GM18498 (cell line): Measurements from ENCODE around the gene SKP1.
"Not testable (repeated sequence)": the region's sequence is repeated elsewhere in the genome, so short reads cannot be mapped to it uniquely, and the experiment has no call there.

Experiments used
- ATAC-seq: cut with Tn5 transposase; IDR thresholded peaks from one replicate; pipeline ENCODE4 v1.9.1; 2021; ENCODE audit warnings: mild to moderate bottlenecking, moderate library complexity; ENCODE audit not compliant: unreplicated experiment

The SKP1 gene

DNA sequence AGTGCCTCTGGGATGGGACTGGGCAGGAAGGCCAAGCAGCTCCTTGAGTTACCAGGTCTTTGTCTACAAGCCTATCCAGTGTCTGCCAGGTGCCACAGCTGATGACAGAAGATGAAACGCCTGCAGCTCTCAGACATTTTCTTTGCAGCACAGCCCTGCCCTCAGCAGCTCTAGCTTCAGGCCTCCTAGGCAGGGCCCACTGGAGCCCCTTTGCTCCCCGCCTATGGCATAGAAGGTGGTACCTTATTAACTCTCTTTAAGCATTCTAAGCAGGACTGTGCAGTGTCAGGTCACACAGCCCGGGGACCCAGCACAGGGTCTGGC is 1.3 kb upstream of the SKP1 start:
- no peak for ATAC-seq

DNA sequence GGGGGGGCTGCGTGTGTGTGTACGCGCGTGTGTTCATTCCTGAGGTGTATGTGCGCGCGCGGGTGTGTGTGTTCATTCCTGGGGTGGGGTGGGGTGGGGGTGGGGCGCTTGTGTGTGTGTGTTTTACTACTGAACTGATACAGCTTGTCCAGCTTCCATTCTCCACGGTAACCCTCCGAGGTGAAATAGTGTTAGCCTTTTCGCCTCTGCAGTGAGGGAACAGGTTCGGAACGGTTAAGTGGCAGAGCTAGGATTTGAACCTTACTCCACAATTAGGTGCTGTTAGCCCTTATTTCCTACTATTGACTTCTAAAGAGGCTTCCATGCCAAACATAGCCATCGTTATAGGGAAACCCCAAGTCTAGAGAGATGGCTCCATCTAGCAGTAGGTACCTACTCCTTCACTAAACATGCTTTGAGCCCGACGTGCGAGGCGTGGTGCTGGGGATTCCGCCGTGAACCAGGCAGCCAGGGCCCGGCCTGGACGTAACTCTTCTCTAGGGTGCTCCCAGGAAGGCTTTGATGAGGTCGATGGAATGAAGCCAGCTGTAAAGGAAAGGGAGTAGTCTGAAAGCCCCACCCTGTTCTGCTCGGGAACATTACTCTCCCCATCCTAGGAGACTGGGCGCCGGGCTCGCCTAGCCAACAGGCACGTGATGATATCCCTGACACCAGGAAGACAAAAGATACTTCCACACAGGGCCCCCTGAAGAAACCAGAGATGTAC is 782 bp upstream of the SKP1 start:
- ATAC-seq: no peak

DNA sequence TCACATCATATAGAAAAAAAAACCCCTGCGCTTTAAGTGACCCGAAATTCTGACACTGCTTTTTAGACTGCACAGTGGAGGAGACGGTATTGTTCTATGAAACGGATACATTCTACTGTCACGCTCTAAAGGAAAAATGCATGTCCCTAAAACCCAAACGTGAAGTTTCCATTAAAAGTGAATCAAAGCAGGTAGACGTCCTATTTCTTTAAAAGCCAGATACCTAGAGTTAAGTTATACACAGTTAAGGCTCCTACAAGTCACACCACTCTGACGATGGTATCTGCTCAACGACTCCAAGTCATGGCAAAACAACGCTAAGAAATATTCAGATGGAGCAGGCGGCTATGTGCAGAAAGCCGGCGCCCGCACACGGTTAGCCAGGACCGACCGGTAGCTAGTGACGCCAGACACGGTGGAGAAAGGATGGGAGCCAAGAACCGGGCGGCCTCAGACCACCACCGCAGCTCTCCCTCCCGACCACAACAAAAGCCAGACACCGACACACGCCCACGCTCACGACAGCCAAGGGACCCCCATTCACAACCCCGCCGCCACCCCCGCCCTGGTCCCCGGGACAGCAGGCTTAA is 734 bp downstream of the SKP1 start:
- ATAC-seq: peak; percentile 25

DNA sequence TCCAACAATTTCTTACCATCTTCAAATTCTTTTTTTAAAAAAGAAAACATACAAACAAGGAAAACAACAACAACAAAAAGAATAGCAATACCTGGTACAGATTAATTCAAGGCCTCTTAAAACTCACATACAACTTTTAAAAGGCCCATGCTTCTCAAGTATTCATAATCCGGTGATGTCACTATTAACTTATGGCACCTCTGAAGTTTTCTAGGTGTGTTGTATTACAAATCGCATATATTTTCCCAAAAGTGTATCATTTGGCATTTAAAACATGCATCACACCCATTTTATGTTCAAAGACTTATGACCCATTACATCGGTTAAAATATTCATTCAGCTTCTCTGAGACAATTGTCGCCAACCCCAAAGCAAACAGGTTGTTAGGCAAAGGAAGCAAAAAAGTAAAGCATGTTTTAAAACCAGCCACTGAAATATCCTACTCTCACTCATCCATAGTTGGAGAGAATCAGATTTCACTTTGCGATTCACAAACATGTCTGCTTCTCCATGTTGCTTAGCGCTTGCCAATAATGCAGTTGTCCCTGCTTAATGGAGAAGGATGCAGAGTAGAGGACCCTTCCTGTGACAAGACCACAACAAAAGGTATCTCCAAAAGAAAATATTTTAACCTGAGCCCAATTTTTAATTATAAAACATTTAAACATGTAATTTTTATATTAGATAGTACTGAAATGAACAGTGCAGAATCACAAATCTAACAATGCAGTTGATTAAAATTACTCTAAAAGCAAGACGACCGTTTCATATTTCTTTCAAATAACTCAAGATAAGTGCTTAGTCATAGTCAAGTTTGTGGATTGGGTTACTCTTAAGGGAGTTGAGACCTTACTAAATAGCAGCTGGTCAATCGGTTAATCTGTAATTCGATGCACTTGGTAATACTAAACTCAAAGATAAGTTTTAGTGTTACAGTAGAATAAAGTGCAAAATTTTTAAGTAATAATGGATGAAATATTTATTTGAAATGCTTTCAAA is 1.6 kb downstream of the SKP1 start:
- ATAC-seq: no peak

DNA sequence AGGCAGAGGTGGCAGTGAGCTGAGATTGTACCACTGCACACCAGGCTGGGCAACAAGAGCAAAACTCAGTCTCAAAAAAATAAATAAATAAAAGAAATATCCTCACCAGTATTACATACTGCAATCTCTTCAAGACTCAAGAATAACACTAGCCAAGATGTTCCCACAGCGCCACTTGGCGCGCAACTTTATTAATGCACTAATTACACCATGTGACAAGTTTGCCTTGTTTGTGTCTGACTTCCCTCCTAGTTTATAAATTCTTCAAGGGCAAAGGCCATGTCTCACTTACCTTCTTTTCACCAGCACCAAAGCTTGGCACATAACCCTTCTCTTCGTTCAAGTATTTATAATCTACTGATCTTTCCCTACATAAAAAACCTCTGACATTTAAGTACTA is 4.8 kb downstream of the SKP1 start:
- no peak for ATAC-seq

DNA sequence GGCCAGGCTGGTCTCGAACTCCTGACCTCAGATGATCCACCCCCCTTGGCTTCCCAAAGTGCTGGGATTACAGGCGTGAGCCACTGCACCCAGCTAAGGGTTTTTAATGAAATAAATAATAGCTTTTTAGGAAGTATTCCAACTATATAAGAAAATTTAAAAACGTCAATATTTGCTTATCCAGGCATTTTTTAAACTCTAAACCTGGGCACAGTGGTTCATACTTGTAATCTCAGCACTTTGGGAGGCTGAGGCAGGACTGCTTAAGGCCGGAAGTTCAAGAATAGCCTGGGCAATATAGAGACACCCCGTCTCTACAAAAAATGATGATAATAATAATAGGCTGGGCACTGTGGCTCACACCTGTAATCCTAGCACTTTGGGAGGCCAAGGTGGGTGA is 14.2 kb downstream of the SKP1 start:
- no peak for ATAC-seq

DNA sequence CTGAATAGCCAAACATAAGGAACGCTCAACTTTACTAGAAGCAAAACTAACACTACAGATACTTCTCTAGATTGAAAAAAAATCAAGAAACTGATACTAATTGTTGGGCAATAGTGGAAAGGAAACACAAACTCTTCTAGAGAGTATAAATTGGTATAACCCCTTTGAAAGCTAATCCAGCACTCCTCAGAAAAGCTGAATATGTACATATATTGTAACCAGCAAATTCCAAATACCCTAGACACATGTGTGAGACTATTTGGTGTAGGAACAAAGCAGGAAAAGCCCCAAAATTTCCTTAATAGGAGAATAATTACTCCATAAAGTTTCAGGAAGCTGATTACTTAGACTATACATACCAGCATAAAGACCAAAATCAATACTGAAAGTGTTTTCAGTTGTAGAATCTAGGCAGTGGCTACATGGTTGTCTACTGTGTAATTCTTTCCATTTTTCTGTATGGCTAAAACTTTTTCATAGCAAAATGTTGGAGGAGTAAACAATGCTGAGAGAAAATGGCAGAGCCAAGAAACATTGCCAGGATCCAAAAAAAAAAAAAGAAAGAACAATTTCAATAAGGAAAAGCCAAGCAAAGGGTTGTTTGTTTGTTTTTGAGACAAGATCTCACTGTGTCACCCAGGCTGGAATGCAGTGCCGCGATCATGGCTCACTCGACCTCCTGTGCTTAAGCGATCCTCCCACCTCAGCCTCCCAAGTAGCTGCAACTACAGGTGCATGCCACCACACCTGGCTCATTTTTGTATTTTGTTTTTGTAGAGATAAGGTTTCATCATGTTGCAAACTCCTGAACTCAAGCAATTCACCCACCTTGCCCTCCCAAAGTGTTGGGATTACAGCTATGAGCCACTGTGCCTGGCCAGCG is 15.0 kb downstream of the SKP1 start:
- no peak for ATAC-seq

DNA sequence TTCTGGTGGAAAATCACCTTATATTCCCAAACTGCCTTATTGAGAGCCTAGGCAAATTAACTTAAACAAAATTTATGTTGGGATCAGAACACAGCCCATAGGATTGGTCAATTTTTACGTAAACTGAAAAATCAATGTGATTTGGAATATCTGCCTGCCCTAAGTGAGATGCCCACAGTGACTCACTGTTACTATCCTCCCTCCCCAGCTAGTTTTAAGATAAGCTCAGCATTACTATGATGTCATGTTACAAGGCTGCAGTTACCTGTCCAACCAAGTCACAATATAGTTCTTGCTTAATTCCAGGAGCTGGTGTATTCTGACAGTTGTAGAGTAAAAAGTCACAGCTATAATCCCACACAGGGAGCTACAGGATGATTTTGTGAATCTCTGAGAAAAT is 23.1 kb downstream of the SKP1 start:
- ATAC-seq: no peak

DNA sequence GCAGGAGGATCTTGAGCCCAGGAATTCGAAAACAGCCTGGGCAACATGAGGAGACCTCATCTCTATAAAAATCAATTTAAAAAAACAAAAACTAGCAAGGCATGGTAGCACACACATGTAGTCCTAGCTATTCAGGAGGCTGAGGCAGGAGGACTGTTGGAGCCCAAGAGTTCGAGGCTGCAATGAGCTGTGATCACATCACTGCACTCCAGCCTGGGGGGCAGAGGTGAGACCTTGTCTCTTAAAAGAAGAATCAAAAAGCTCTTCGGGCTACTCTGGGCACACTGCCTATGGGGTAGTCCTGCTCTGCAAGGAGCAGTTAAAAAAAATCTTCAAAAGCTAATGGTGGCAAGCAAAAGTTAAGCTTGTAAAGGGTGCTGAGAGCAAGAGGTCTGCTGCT is 23.5 kb downstream of the SKP1 start:
- no peak for ATAC-seq

DNA sequence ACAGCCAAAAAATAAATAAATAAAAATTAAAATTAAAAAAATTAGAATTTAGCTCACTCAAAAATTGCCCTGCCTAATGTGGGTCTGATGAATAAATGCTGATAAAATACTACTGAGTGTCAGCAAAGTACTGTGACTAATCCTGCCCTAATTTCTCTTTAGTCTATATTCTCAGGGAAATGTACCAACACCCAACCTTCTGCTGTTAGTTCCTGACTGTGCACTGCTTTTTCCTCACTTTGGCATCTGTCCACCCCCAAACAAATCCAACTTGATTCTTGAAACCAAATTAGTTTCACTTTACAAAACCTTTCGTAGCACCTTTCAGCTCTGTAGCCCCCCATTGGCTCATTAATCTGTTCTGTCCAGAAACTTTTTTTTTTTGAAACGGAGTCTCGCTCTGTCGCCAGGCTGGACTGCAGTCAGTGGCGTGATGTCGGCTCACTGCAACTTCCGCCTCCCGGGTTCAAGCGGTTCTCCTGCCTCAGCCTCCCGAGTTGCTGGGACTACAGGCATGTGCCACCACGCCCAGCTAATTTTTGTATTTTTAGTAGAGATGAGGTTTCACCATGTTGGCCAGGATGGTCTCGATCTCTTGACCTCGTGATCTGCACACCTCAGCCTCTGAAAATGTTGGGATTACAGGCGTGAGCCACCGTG is 24.4 kb downstream of the SKP1 start:
- not testable (repeated sequence) for ATAC-seq

DNA sequence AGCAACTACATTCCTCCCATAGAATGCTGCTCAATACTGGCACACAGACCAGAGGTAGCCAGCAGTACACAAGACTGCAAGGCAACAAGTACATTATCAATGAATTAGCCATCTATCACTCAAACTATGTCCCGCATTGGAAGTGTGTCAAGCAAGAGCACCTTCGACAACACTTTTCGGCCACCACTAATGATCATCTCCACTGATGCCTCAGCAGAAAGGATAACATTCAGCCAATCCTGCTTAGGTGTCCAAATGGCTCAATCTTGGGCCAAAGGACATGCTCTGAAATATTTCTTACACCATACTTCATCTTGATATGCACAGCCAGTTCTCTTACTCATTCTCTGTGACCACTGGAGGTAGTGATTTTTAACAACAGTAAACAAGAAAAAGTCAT is 25.0 kb downstream of the SKP1 start:
- no peak for ATAC-seq

DNA sequence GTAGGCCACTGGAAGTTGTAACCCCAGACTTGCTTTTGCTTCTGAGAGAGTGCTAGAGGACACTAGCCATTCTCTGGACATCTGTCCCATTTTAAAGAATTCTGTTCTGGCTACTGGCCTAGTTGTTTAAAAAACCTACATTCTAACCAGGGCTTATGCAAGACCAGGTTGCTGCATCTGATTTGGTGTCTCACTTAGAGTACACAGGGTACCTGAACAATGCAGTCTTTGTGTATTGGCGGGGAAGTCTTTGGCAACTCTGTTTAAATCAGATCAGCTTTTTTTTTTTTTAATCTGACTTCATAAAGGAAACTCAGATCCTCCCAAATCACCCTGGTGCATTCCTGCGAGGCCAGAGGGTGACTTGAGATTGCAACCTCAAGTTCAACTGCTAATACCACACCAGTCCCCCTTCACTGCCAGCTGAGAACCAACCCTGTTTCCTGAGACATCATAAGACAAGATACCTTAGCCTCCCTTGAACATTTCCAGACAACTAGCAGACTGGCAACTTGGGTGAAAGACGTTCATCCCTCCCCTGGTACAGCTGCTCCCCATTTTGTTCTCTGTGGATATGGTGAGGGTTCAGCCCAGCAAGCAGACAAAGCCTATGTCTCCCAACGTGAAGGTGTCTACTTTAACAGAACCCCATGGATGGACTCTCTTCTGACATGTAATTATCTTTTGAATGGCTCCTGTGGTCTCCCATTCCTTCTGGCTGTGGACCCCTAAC is 27.0 kb downstream of the SKP1 start:
- ATAC-seq: no peak

DNA sequence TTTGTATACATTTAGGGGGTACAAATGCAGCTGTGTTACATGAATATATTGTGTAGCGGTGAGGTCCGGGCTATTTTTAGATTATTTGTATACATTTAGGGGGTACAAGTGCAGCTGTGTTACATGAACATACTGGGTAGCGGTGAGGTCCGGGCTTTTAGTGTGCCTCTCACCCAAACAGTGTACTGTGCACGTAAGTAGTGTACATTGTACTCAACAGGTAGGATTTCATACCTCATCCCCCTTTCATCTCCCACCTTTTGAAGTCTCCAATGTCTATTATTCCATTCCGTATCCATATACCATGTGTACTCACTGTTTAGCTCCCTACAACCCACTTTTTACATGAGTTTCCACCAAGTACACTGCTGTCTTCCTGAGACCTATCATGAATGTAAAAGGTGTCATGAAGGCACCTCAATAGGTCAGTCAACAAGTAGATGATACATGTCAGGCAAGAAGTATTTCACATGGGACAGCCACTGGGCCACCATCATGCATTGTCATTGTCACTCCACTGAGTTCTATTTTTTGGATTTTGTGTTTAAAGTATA is 27.7 kb downstream of the SKP1 start:
- no peak for ATAC-seq

DNA sequence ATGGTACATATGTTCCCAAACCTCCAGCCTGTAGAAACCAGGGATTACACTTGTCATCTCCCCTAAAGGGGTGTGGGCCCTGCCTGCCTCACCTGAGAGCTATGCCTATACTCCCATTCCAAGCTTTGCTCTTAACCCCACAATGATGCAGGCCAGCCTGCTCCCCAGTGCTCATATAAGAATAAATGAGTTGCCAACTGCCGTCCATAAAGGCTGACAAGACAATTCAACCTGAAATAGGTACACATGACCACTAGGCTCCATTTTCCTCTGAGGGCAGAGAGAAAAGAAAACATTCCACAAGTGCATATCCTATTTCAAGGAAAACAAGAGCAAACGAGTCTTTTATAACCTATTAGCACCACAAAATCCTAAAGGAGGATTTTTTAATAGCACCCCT is 28.4 kb downstream of the SKP1 start:
- ATAC-seq: no peak

DNA sequence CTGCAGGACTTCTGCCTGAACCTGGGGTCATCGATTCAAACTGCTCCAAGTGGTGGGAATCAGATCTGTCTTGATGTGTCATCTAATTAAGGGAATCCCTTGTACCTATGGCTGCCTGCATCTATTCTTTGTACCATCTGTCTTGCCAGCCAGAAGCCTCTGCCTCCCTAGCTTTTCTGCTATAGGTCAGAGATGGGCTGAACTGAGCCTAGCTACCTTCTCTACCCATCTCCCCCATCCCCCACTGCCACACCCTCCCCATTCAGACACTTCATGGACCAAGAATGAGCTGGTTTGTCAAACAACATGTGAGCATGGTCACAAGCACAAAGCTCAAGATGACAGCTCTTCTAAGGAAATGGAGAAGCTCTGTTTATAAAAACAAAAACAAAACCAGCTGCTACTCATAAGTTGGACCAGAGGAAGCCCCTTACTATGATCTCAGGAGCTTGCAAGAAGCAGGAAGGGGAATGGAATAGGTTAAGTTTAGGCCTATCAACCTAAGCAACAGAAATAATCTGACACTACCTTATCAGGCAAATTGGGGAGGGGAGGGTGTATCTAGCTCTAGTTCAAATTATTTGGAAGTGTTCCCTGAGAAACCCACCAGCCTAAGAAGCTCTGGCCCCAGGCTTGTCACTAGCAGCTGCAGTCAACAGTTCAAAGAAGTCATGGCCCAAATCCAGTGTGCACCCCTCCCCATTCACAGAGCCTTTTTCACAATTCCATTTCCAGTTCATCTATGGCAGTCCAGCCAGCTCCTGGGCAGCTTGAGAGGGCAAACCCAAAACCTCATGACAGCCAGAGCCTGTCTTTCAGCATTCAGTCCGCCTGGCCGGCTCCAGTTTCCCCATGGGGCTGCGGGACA is 29.9 kb downstream of the SKP1 start:
- ATAC-seq: no peak

DNA sequence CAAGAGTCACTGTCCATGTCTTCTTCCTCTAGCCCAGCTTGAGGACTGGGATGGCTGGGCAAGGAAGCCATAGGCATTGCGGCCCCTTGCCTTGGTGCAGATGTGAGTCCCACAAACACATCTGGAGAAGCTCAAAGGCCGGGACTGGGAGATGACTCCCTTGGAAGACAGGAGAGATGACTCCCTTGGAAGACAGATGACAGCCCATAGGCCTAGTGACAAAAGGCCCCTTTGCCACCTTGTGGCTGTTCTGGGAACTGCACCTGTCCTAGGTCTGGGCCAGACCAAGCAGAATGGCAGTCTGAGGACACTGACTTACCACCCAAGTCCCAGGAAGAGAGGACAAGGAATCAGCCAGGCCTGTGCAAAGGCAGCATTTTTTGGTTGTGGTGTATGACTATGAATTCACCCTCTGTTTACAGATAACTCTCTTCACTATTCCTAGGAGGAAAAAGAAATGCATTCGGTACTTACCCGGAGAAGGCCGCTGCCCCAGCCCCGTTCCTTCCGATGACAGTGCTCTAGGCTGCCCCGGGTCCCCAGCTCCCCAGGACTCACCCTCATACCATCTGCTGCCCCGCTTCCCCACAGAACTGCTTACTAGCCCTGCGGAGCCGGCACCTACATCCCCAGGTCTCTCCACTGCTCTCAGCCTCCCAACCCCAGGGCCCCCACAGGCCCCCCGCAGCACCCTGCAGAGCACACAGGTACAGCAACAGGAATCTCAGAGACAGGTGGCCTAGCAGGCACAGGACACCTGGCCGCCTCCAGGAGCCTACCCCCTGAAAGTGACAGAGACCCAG is 30.8 kb downstream of the SKP1 start:
- peak; percentile 57 for ATAC-seq

DNA sequence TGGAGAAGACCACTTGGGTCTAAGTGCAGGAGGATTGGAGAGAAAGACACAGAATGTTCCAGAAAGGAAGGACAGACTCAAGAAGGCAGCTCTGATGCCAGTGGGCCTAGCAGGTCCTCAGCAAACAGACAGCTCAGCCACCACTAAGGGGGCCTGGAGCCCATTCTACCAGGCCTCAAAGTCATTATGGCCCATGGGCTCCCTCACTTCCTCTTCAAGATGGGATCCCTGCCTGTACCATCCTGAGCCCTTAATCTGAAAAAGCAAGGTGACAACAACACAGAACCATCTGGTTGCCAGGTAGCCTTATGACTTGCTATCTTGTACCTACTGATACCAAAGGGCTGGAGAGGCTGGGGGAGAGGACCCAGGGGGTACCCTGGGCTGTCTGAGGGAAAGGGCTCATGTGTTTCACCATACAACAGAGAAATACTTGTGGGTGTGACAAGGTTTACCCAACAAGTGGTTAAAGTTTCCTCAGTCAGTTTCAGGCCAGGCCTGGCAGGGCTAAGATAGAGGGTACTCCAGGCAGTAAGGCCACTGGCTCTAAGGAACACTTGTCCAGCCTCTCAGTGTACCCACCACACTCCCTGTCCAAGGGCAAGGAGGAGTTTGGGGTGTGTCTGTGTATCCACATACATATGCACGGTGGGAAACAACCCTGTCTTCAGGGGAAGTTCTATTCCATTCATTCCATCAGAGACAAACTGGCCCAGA is 31.6 kb downstream of the SKP1 start:
- no peak for ATAC-seq
